NCI-H82 (cell line): Measurements from ENCODE around the gene C22orf39.
"Not testable (repeated sequence)": the region's sequence is repeated elsewhere in the genome, so short reads cannot be mapped to it uniquely, and the experiment has no call there.

Experiments
- DNase-seq: peaks from one replicate; lab custom pipeline; 2025; lab: John Stamatoyannopoulos, UW

C22orf39 gene

GRCh38 chr22:19453718-19454117 lies 6.2 kb upstream of the C22orf39 start:
- DNase-seq = no peak

DNA sequence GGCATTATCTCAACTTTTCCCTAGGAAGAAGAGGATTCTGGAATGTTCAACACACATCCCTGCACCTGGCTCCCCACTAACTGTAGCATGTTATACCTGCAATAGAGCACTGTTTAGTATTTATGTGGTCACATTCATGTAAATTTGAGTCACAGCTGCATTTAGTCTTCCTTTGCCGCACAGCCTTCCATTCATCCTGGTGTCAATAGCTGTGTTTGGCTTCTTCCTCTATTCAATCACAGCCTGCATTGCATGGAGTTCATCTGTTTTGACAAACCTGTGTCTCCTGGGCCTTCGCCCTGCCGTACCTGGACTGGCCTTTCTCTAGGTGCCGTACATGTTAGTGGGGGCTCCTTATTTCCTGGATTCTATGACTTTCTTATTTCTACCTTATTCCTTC lies 4.1 kb upstream of the C22orf39 start:
- DNase-seq = no peak

DNA sequence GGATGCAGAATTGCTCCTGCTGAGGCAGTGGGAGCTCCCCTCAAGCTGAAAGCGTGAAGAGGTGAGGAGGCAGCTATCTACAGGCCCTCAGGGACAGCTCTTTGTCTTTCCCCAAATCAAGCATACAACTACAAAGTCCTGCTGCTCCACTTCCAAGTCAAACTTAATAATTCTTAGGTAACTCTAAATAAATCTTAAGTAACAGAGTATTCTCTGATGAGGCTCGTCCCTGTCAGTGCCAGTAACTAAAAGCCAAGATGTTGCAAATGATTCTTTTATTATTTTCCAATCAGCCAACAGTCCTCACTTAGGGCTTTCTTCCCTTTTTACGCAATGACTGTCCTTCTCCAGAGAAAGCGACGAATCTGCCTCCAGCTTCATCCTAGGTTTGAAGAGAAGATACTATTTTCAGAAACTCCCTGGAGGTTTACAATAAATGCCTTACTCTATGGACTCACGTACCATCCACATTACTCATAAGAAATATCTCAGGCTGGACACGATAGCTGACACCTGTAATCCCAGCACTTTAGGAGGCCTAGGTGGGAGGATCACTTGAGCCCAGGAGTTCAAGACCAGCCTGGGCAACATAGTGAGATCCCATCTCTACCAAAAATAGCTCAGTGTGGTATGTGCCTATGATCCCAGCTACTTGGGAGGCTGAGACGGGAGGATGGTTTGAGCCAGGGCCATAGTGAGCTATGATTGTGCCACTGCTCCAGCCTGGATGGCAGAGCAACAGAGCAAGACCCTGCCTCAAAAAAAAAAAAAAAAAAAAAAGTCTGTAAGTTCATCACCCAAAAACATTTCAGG lies 3.1 kb upstream of the C22orf39 start:
- no peak for DNase-seq

- DNase-seq = no peak
Measured at GRCh38 chr22:19449422-19449767, 1.9 kb upstream of the C22orf39 start.

- DNase-seq = peak; percentile 11
Measured at GRCh38 chr22:19448739-19449421, 1.4 kb upstream of the C22orf39 start.

- DNase-seq = peak; percentile 89
Measured at GRCh38 chr22:19448076-19448607, 631 bp upstream of the C22orf39 start.

DNA sequence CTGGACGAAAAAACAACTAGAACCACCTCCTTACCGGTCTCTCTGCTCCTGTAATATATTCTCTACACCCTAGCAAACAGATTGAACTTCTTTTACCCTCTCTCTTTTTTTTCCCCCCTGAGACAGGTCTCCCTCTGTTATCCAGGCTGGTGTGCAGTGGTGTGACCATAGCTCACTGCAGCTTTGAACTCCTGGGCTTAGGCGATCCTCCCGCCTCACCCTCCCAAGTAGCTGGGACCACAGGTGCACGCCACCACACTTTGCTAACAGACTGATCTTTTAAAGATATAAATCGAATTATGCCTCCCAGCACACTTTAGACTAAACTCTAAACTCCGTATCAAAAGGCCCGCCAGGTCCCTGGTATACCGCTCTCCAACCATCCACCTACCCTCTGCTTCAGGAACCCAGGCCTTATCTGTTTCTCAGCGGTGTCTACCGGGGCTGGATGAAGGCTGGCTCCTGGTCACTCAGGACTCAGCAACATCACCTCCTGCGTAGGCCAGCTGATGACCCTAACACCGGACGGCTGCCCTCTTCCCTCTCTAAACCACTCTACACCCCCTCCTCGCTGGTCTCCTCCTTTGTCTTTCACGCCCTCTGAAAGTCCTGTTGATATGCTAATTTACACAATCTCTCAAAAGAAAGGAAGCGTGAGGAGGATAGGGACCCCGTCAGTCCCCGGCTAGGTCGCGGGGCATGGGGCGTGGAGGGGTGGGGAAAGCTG lies 745 bp downstream of the C22orf39 start:
- peak; percentile 41 for DNase-seq

DNA sequence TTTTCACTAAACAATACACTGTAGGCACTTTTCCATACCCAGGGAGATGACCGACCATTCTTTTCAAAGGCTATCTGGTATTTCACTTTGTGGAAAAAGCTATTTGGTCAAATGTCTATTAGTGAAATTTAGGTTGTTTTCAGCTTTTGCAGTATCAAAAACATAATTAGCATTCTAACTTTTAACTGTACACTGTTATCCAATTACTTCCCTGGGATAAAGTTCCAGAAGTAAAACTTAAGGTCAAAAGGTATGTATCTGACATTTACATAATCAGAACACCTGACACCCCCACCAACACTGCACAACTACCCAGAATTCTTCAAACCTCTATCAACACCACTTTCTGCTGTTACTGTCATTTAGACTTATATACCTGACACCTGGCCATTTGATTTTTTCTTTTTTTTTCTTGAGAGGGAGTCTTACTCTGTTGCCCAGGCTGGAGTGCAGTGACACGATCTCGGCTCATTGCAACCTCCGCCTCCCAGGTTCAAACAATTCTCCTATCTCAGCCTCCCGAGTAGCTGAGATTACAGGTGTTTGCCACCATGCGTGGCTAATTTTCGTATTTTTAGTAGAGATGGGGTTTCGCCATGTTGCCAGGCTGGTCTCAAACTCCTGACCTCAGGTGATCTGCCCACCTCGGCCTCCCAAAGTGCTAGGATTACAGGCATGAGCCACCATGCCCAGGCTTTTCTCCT lies 2.1 kb downstream of the C22orf39 start:
- not testable (repeated sequence) for DNase-seq

DNA sequence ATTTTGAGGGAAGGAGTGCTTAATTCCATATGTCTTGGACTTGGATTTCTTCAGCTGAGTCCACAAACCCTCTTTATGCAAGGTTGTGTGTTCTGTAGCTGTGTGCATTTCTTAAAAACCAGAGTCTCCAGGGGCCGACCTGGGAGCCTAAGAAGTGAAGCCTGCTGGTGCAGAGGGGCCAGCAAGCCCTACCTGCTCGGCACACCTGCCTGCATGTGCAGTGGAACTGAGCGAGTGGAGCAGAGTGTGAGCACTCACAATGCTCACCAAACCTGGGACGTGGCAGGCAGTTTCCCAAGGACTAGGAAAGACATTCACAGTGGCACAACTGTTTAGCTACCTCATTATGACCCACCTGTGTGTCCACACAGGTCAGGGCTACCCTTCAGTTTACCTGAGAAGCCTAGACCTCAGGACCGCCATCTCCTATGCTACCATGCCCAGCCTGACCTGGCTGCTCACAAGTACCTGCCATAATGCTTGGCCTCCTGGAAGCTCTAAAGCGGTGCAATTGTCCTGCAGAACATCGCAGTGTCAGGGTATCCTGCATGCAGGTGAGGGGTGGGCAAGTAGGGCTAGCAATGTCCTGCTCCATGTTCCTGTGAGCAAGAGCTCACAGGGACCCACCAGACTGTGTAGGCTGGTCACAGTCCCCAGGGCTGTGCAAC lies 3.8 kb downstream of the C22orf39 start:
- DNase-seq = no peak

GRCh38 chr22:19442166-19442565 lies 5.3 kb downstream of the C22orf39 start:
- no peak for DNase-seq

- no peak for DNase-seq
Measured at GRCh38 chr22:19440411-19441195, 6.9 kb downstream of the C22orf39 start.

- peak; percentile 21 for DNase-seq
Measured at GRCh38 chr22:19438298-19438697, 9.2 kb downstream of the C22orf39 start.

- DNase-seq = not testable (repeated sequence)
Measured at GRCh38 chr22:19436444-19437161, 10.9 kb downstream of the C22orf39 start.

DNA sequence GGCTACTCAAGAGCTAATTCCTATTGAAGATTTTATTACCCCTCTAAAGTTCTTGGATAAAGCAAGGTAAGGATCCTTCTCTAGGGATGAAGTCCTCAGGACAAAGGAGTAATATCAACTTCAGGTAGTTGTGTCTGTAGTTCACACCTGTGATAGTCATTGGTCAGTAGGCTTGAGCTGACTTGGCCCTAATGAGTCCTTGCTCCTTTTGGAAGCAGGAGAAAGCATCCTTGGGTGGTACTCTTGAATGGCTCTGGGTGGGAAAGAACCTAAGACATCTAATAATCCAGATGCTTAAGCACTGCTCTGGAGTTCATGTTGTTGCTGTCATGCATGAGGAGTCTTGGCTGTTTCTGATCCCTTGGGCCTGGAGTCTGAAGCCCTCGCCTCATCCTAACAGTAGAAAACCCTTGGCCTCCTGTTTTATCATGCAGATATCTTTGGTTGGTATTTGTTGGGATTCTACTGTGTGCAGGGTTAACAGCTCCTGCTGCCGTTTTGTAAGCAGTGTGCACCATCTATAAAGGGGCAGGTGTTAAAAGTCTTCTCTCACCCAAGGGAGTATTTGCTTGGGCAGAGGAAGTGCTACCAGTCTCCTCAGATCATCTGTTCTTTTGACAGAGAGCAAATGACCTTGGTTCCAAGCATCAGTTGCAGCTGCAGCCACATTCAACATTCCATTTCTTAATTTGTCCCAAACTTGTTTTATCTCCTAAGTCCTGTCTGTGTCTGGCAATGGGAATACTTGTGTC lies 12.5 kb downstream of the C22orf39 start:
- DNase-seq = no peak

- no peak for DNase-seq
Measured at GRCh38 chr22:19434401-19434800, 13.1 kb downstream of the C22orf39 start.

- peak; percentile 93 for DNase-seq
Measured at GRCh38 chr22:19432133-19432851, 15.2 kb downstream of the C22orf39 start, which contains the start of gene MRPL40. Gene MRPL40, plus strand, starts transcription at chr22:19432545. Its CDS starts 10 bp downstream, at chr22:19432555.

- DNase-seq = peak; percentile 75
Measured at GRCh38 chr22:19431649-19432132, 15.8 kb downstream of the C22orf39 start, which contains the start of gene HIRA. Gene HIRA, minus strand, starts transcription at chr22:19431733. Its CDS starts 257 bp downstream, at chr22:19431476.
